Activated naive CD8-positive, alpha-beta T cell treated with anti-CD3 and anti-CD28 coated beads, Interleukin-2, amount 10 ng/mL, durations not matched to agents 7 days and 5 days (primary cell): ENCODE measurements around the gene ECHDC3. TPM values are rescaled to one million over a fixed set of nuclear protein-coding genes. Genes with fewer than 3 reads are reported as not detected.

Source experiments
- ATAC-seq: fragments of 150-1000 bp; cut with Tn5 transposase; one replicate; pipeline ENCODE4 v1.10.0; 2021; ENCODE audit warnings: low read depth, moderate library complexity
- POLR2A ChIA-PET: fragments of 350-600 bp; sonication (Branson Sonifier 250); formaldehyde crosslinking; loops from one replicate; lab custom pipeline; 2021; ENCODE audit warnings: antibody characterized with exemption; lab: Charles Lee
- DNase-seq: peaks from one replicate; pipeline ENCODE4 v3.0.0; 2021
- H3K27ac Mint-ChIP-seq: one replicate; pipeline ENCODE4 v1.8.0; 2022; ENCODE audit warnings: mild to moderate bottlenecking, mixed read lengths
- H3K27me3 Mint-ChIP-seq: one replicate; pipeline ENCODE4 v1.8.0; 2022; ENCODE audit warnings: mild to moderate bottlenecking, moderate library complexity, mixed read lengths
- H3K36me3 Mint-ChIP-seq: one replicate; pipeline ENCODE4 v1.8.0; 2021; ENCODE audit warnings: mild to moderate bottlenecking, mixed read lengths
- H3K4me1 Mint-ChIP-seq: one replicate; pipeline ENCODE4 v1.8.0; 2021; ENCODE audit warnings: mixed read lengths
- H3K4me3 Mint-ChIP-seq: one replicate; pipeline ENCODE4 v1.8.0; 2022; ENCODE audit warnings: mild to moderate bottlenecking, moderate library complexity, mixed read lengths
- H3K9me3 Mint-ChIP-seq: one replicate; pipeline ENCODE4 v1.8.0; 2021; ENCODE audit warnings: mixed read lengths
- total RNA-seq, 2 experiments: library from RNA; stranded (reverse); gene quantifications; one replicate each; pipeline ENCODE4 v1.2.3, GENCODE V29; 2021

ECHDC3 gene
- total RNA-seq, 2 experiments from 2014 or later = 1.2 to 1.6 TPM

- POLR2A ChIA-PET = no interaction called here
- H3K4me3 Mint-ChIP-seq = no peak overlapping the region
- ATAC-seq = no peak
These were observed 64.5 kb downstream of the ECHDC3 start for GRCh38 chr10:11806706-11807105.

GRCh38 chr10:11808808-11809207 lies 66.6 kb downstream of the ECHDC3 start:
- POLR2A ChIA-PET = no interaction called here
- no peaks in the 10 kb centered on the region for H3K36me3 Mint-ChIP-seq
- H3K4me3 Mint-ChIP-seq = no peak overlapping the region

More at GRCh38 chr10:11806706-11807105, 64.5 kb downstream of the ECHDC3 start:
- DNase-seq = no peak
- H3K27me3 Mint-ChIP-seq = peaks cover 14% of the 10 kb centered on the region
- H3K9me3 Mint-ChIP-seq = no peaks in the 10 kb centered on the region
- no peaks in the 10 kb centered on the region for H3K4me1 Mint-ChIP-seq
- no peaks in the 10 kb centered on the region for H3K36me3 Mint-ChIP-seq
- no peak overlapping the region for H3K27ac Mint-ChIP-seq

GRCh38 chr10:11810313-11810766 lies 68.2 kb downstream of the ECHDC3 start:
- POLR2A ChIA-PET = no interaction called here
- no peak for DNase-seq
- Mint-ChIP-seq H3K4me1 (no peaks in the 10 kb centered on the region), H3K36me3 (no peaks in the 10 kb centered on the region), H3K4me3 (no peak overlapping the region), H3K27me3 (peaks cover 19% of the 10 kb centered on the region), H3K9me3 (no peaks in the 10 kb centered on the region), H3K27ac (no peak overlapping the region)
- no peak for ATAC-seq

More at GRCh38 chr10:11808808-11809207, 66.6 kb downstream of the ECHDC3 start:
- no peaks in the 10 kb centered on the region for H3K9me3 Mint-ChIP-seq
- H3K4me1 Mint-ChIP-seq = no peaks in the 10 kb centered on the region
- H3K27ac Mint-ChIP-seq = no peak overlapping the region
- DNase-seq (no peak), ATAC-seq (no peak)
- peaks cover 19% of the 10 kb centered on the region for H3K27me3 Mint-ChIP-seq

- DNase-seq (no peak), ATAC-seq (no peak)
- POLR2A ChIA-PET = no interaction called here
- Mint-ChIP-seq H3K9me3 (no peaks in the 10 kb centered on the region), H3K4me3 (no peak overlapping the region), H3K27me3 (peaks cover 19% of the 10 kb centered on the region), H3K36me3 (no peaks in the 10 kb centered on the region), H3K4me1 (no peaks in the 10 kb centered on the region), H3K27ac (no peak overlapping the region)
These were observed 68.8 kb downstream of the ECHDC3 start for GRCh38 chr10:11810973-11811372.

- Mint-ChIP-seq H3K36me3 (no peaks in the 10 kb centered on the region), H3K27me3 (peaks cover 17% of the 10 kb centered on the region), H3K4me3 (no peak overlapping the region), H3K27ac (no peak overlapping the region), H3K9me3 (no peaks in the 10 kb centered on the region), H3K4me1 (no peaks in the 10 kb centered on the region)
- DNase-seq (no peak), ATAC-seq (no peak)
- POLR2A ChIA-PET = no interaction called here
These were observed 71.0 kb downstream of the ECHDC3 start for GRCh38 chr10:11813177-11813576.

Other genes with a start within 250 kb of the ECHDC3 start
- 1 to 10 TPM; 4.4 to 5.6 TPM for gene USP6NL, start 130.7 kb upstream of the ECHDC3 start, total RNA-seq
- gene PROSER2, start 81.0 kb downstream of the ECHDC3 start, total RNA-seq = 1 to 10 TPM; 1.0 to 1.2 TPM